GM10248 (cell line): ENCODE measurements around the gene SCGB3A1.

Experiments used
- CTCF ChIA-PET: fragments of 300-600 bp; sonication (Branson Sonifier 250); formaldehyde crosslinking; extraction: SDS; loops from one replicate; lab custom pipeline; 2021; ENCODE audit warnings: antibody characterized with exemption; lab: Yijun Ruan, JAX
- POLR2A ChIA-PET: fragments of 350-650 bp; sonication (Branson Sonifier 250); formaldehyde crosslinking; extraction: SDS; loops from one replicate; lab custom pipeline; 2020; ENCODE audit warnings: antibody characterized with exemption; lab: Yijun Ruan, JAX
- DNase-seq: peaks from one replicate; pipeline ENCODE4 v3.0.0; 2012; ENCODE audit errors: extremely low spot score
- CTCF ChIP-seq: IDR thresholded peaks from 2 replicates; pipeline ENCODE4 v1.5.1; 2012; ENCODE audit warnings: mild to moderate bottlenecking, low read depth; ENCODE audit errors: extremely low read depth, missing control alignments, control extremely low read depth

The SCGB3A1 gene

DNA sequence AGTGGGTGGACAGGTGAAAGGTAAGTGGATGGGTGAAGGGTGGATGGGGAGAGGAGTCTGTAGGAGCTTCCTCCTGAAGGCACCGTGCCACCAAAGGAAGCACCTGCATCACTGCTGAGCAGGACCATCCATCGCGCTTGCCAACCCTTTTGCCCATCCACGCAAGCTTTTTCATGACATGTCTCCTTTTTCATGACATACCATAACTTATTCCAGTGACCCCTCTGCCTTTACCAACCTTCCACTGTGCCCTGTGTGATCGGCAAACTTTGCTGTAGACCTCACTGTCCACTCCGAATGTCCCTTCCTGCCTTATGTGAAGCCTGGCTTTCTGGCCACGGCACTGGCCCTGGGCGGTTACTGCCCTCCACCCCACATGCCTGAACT, 44.7 kb upstream of the SCGB3A1 start:
- no peak for DNase-seq
- ChIA-PET POLR2A (no interaction called here), CTCF (no interaction called here)
- no peak for TF ChIP-seq CTCF

DNA sequence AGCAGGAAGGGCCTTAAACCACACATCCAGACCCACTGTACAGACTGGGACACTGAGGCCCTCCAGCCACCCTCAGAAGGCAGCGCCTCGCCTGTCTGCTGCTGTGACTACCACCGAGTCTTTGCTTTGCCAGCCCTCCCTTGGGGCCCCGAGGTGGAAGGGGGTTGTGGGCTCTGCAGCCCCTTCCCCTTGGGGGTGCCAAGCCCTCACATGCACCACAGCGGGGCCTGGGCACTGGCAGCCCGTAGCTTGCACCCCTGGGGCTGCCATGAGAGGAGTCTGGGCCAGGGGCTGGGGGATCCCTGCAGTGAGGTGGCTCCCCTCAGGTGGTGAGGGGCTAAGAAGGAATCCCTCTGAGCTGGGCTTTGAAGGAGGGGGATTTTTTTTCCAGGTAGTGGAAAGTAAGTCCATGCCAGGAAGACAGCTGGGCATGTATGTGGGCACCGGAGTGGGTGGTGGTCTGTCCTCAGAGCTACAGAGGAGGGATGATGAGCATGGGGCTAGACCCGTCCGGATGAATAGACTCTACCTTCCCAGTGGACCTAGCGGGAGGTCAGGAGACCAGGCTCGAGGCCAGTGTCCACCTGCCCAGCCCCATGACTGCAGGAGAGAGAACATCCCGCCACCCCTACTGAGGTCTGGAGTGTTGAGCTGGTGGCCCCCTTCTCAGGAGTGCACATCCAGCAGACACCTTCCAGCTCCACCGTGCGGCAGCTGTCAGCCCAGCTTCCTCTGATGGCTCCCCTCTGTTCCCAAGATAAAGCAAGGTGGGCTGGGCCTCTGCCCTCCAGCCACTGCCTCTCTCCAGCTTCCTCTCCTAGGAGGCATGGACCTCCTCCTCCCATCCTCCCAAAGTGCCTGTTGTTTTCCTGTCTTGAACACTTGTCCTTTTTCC, 42.2 kb upstream of the SCGB3A1 start:
- POLR2A ChIA-PET = no interaction called here

DNA sequence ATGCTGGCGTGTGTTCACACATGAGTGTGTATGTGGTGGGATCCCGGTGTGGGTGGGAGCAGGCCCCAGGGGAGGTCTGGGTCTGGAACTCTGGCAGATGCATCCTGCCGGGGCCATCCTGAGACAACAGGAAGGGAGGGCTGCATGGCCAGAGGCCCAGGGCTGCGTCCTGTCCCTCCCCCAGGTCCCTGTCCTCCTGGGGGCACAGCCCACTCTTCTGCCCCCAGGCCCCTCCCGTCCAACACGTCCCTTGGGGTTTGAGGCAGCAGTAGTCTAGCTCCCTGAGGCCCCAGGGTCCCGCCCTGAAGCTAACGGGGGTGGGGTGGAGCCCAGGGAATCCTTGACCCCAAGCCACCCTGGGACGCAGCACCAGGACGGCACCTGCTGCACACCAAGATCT, 41.5 kb upstream of the SCGB3A1 start:
- no peak for TF ChIP-seq CTCF
- no peak for DNase-seq
- CTCF ChIA-PET = no interaction called here
- POLR2A ChIA-PET = no interaction called here

More for the DNA sequence above, 42.2 kb upstream of the SCGB3A1 start:
- no peak for TF ChIP-seq CTCF
- no peak for DNase-seq
- CTCF ChIA-PET = interaction anchor here (1.6 kb wide), 1 partner anchor 27 kb away, joined by 5 read pairs; no protein-coding TSS in a partner anchor

GRCh38 chr5:180631549-180632383, 40.5 kb upstream of the SCGB3A1 start:
- no peak for TF ChIP-seq CTCF
- POLR2A ChIA-PET = no interaction called here
- DNase-seq = no peak
- CTCF ChIA-PET = no interaction called here

GRCh38 chr5:180630426-180630825, 39.1 kb upstream of the SCGB3A1 start:
- TF ChIP-seq CTCF = no peak
- POLR2A ChIA-PET = interaction anchor here (0.5 kb wide), 1 partner anchor 121 kb away, joined by 5 read pairs; no protein-coding TSS in a partner anchor
- CTCF ChIA-PET = interaction anchor here (1.4 kb wide), 1 partner anchor 24 kb away, joined by 5 read pairs; no protein-coding TSS in a partner anchor

DNA sequence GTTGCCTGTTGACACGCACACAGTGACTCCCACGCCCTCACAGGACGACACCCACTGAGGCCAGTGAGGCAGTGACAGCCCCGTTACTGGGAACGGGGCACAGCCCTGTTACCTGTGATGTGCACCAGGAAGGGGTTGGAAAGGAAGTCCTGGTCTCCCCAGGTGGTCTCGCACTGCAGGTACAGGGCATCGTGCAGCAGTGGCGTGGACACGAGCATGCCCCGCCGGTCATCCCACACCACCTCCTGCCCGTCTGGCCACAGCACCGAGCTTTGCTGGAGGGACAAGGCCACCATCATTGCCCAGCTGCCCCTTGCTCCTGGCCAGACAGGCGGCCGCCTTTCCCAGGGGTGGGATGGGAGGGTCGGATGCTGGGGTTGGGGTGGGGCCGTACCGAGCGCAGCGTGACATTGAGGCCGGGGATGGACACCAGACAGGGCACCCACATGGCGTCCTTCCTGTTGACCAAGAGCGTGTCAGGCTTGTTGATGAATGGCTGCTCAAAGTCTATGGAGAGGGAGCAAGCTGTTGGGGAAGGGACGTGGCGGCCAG, 38.6 kb upstream of the SCGB3A1 start:
- no peak for DNase-seq
- ChIA-PET POLR2A (interaction anchor here (0.5 kb wide), 1 partner anchor 120 kb away, joined by 5 read pairs; no protein-coding TSS in a partner anchor), CTCF (interaction anchor here (1.4 kb wide), 1 partner anchor 24 kb away, joined by 5 read pairs; no protein-coding TSS in a partner anchor)
- TF ChIP-seq CTCF = no peak

More at GRCh38 chr5:180630426-180630825, 39.1 kb upstream of the SCGB3A1 start:
- no peak for DNase-seq
